GM12878 (cell line): Measurements from ENCODE around the gene PDGFB. TPM values are rescaled to one million over a fixed set of nuclear protein-coding genes. Genes with fewer than 3 reads are reported as not detected.

Experiments
- ATAC-seq: fragments of 200-7000 bp; cut with Tn5 transposase; 3 replicates; pipeline ENCODE4 v1.9.1; 2020; ENCODE audit warnings: mild to moderate bottlenecking, moderate library complexity
- BruUV-seq: library from RNA; stranded (reverse); fragments of 400-500 nt; replicated peaks from 2 replicates; lab custom pipeline; 2021; lab: Mats Ljungman, UMichigan
- CTCF ChIA-PET: fragments of 300-600 bp; sonication (Branson Sonifier 250); formaldehyde crosslinking; extraction: SDS; loops from one replicate; lab custom pipeline; 2021; ENCODE audit warnings: inconsistent platforms; lab: Yijun Ruan, JAX
- POLR2A ChIA-PET: fragments of 350-600 bp; formaldehyde crosslinking; extraction: SDS; loops from one replicate; lab custom pipeline; 2021; ENCODE audit warnings: inconsistent platforms; lab: Charles Lee
- RAD21 ChIA-PET: fragments of 300-600 bp; sonication (Branson Sonifier 250); formaldehyde crosslinking; loops from one replicate; lab custom pipeline; 2023; ENCODE audit warnings: antibody characterized with exemption; ENCODE audit not compliant: unreplicated experiment; lab: Charles Lee
- SMC1A ChIA-PET: fragments of 300-600 bp; sonication (Branson Sonifier 250); formaldehyde crosslinking; loops from one replicate; lab custom pipeline; 2023; ENCODE audit not compliant: unreplicated experiment, uncharacterized antibody; lab: Charles Lee
- DNase-seq: peaks from one replicate; pipeline ENCODE4 v3.0.0-alpha.2; 2011; ENCODE audit warnings: low read depth, low spot score
- FAIRE-seq: peaks from 3 replicates; lab custom pipeline; 2011; peaks lifted over from hg19 to GRCh38; lab: Jason Lieb, UNC
- H2AFZ ChIP-seq: 2 replicates; pipeline ENCODE4 v1.6.0; 2011; ENCODE audit warnings: low read depth, low read length, control low read depth; ENCODE audit not compliant: control insufficient read depth
- H3K27ac ChIP-seq: 2 replicates; pipeline ENCODE4 v1.5.1; 2011; ENCODE audit warnings: control low read depth; ENCODE audit not compliant: control insufficient read depth, insufficient read depth
- H3K27me3 ChIP-seq, 2 experiments: replicated peaks in 1 of 2; 2 replicates each; pipeline versions ENCODE4 v1.6.0 to v1.6.1; 2011; ENCODE audit warnings: low read length in 1 of 2; ENCODE audit not compliant: control insufficient read depth in 2 of 2, insufficient read depth in 2 of 2
- H3K36me3 ChIP-seq, 2 experiments: 2 replicates each; pipeline ENCODE4 v1.5.1; 2011; ENCODE audit warnings: low read length in 1 of 2; ENCODE audit not compliant: control insufficient read depth in 2 of 2, insufficient read depth in 2 of 2
- H3K4me1 ChIP-seq: 2 replicates; pipeline ENCODE4 v1.6.1; 2011; ENCODE audit warnings: mild to moderate bottlenecking, low read length, moderate library complexity, mixed read lengths; ENCODE audit not compliant: control insufficient read depth, insufficient read depth
- H3K4me2 ChIP-seq: 2 replicates; pipeline ENCODE4 v1.6.0; 2011; ENCODE audit warnings: control low read depth; ENCODE audit not compliant: control insufficient read depth, insufficient read depth
- H3K4me3 ChIP-seq: fragments of 200-600 bp; sonication (generic); 2 replicates; pipeline ENCODE4 v1.5.1; 2016
- H3K79me2 ChIP-seq: 2 replicates; pipeline ENCODE4 v1.6.0; 2011; ENCODE audit warnings: low read length; ENCODE audit not compliant: control insufficient read depth, insufficient read depth
- H3K9ac ChIP-seq: 2 replicates; pipeline ENCODE4 v1.8.0; 2011; ENCODE audit warnings: low read length, control low read depth, mixed read lengths; ENCODE audit not compliant: control insufficient read depth, insufficient read depth
- H3K9me3 ChIP-seq: replicated peaks from 3 replicates; pipeline ENCODE4 v1.5.1; 2011; ENCODE audit warnings: mild to moderate bottlenecking, low read length; ENCODE audit not compliant: control insufficient read depth, insufficient read depth
- H4K20me1 ChIP-seq: 2 replicates; pipeline ENCODE4 v1.6.0; 2011; ENCODE audit not compliant: control insufficient read depth, insufficient read depth
- CREM ChIP-seq: IDR thresholded peaks from 2 replicates; pipeline ENCODE4 v1.6.1; 2014; ENCODE audit warnings: antibody characterized with exemption, low read depth
- ETV6 ChIP-seq, 2 experiments: fragments of 450-650 bp in 1 of 2; IDR thresholded peaks in 1 of 2; conservative IDR thresholded peaks in 1 of 2; 2 replicates each; pipeline ENCODE4 v1.6.1; 2014; ENCODE audit warnings: antibody characterized with exemption in 1 of 2, borderline replicate concordance in 1 of 2, low read depth in 1 of 2, mild to moderate bottlenecking in 1 of 2, moderate library complexity in 1 of 2
- ZNF217 ChIP-seq: fragments of 450-650 bp; IDR thresholded peaks from 2 replicates; pipeline ENCODE4 v1.6.1; 2017; ENCODE audit warnings: antibody characterized with exemption, mild to moderate bottlenecking
- ZNF687 ChIP-seq: fragments of 450-650 bp; IDR thresholded peaks from 2 replicates; pipeline ENCODE4 v1.6.1; 2017; ENCODE audit warnings: mild to moderate bottlenecking, moderate library complexity
- WGBS: methylation state at CpG from one replicate; pipeline ENCODE4 v1.1.6; 2016; ENCODE audit warnings: low lambda C conversion rate; ENCODE audit not compliant: insufficient replicate concordance, insufficient coverage; ENCODE audit errors: missing lambda C conversion rate; 5-methylcytosine and 5-hydroxymethylcytosine counted together
- in situ Hi-C: fragments of 300-500 bp; cut with MboI; formaldehyde crosslinking; loops from 9 replicates; pipeline ENCODE4 v1.14.3; 2018; ENCODE audit warnings: mixed read lengths
- intact Hi-C: fragments of 100-400 bp; cut with micrococcal nuclease; formaldehyde crosslinking; loops from one replicate; pipeline ENCODE4 v1.14.2; 2022; ENCODE audit not compliant: unreplicated experiment
- polyA plus RNA-seq, 11 experiments: library from polyadenylated mRNA; depleted of rRNA in 4 of 11; unstranded in 6 of 11; stranded (reverse) in 5 of 11; fragments of >200 nt; fragmentation: Nextera tagmentation in 4 of 11; fragmentation: Illumina TruSeq in 1 of 11; extraction: Ambion mirVana in 4 of 11; extraction: Trizol in 1 of 11; gene quantifications; 1 replicate in 1 of 11; 2 replicates in 10 of 11; pipeline versions ENCODE4 v1.2.1 to v1.2.3, GENCODE V29; 2011 to 2016; ENCODE audit warnings: inconsistent platforms in 2 of 11, missing spikeins in 2 of 11, low read depth in 1 of 11
- total RNA-seq, 4 experiments: library from RNA; depleted of rRNA in 3 of 4; stranded (reverse); fragments of >200 nt in 3 of 4; fragmentation: Illumina TruSeq in 1 of 4; extraction: Trizol in 1 of 4; gene quantifications; 2 replicates each; pipeline versions ENCODE4 v1.2.1 to v1.2.3, GENCODE V29; 2013 to 2021

PDGFB gene
- total and polyA plus RNA-seq, 10 of the 15 experiments (the other 5 are each of a cell fraction or from before 2014, with no cell fraction given), result 0.13 to 1.1 (median 0.56) TPM; not detected in 1

DNA sequence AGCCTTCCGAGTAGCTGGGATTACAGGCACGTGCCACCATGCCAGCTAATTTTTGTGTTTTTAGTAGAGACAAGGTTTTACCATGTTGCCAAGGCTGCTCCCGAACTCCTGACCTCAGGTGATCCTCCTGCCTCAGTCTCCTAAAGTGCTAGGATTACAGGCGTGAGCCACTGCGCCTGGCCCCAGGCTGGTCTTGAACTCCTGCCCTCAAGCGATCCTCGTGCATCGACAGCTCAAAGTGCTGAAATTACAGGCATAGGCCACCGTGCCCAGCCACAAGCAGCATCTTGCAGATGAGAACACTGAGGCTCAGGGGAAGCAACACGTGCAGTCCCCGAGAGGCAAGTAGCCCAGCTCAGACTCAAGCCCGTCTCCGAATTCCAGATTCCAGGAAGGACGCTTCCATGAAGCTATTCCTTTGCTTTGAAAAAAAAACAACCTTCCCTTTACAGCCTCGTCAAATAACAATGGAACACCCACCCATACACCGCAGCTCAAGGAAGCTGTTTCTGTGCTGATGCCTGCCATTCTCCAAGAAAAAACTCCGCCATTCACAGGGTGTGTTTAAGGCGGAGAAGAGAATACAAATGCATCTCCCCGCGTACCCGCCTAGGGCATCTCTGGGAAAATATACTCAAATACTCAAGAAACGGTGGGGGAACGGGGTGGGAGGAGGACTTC lies 34.5 kb upstream of the PDGFB start:
- no peak overlapping the region for H3K4me2 ChIP-seq
- no peak overlapping the region for H3K9ac ChIP-seq

More for the DNA sequence above, 34.5 kb upstream of the PDGFB start:
- Histone ChIP-seq H3K79me2 (no peaks in the 10 kb centered on the region), H4K20me1 (no peaks in the 10 kb centered on the region), H3K36me3 (no peaks in the 10 kb centered on the region), H3K27ac (no peak overlapping the region), H3K4me1 (peaks cover 4% of the 10 kb centered on the region; the same call in 1 of the 2 replicates), H2AFZ (no peak overlapping the region), H3K4me3 (no peak overlapping the region), H3K9me3 (no peaks in the 10 kb centered on the region; the same call in 2 of the 3 replicates), H3K27me3 (no peaks in the 10 kb centered on the region; a peak in 1 of 4 replicates)
- WGBS, result 41% methylated on average over 23 of the region's 23 CpGs
- ChIA-PET CTCF (interaction anchor here (0.8 kb wide), 1 partner anchor 37 kb away, joined by 3 read pairs; no protein-coding TSS in a partner anchor), POLR2A (no interaction called here), SMC1A (no interaction called here), RAD21 (no interaction called here)
- FAIRE-seq (no peak), DNase-seq (no peak), ATAC-seq (no peak)
- intact Hi-C loops (no loop called here), in situ Hi-C loops (no loop called here)
- no TSS peak for BruUV-seq
- TF ChIP-seq ETV6 (conservative IDR thresholded peaks at IDR 0.05 in 1 of 2, IDR thresholded peaks at IDR 0.05 in 1 of 2; ENCODE audit: borderline replicate concordance in 1 of 2, low read depth in 1 of 2) (no peak), CREM (no peak), ZNF687 (no peak), ZNF217 (no peak)
